Transverse colon (tissue), 4 donors: ENCODE data around the gene DIPK1B.

Experiments used
- CTCF ChIP-seq, 5 experiments: fragments of 200-600 bp in 3 of 5; fragments of 450-650 bp in 2 of 5; sonication (generic) in 3 of 5; IDR thresholded peaks; 1 replicate in 2 of 5; 2 replicates in 3 of 5; pipeline ENCODE4 v1.5.1; 2016 to 2017; ENCODE audit warnings: antibody characterized with exemption in 5 of 5, inconsistent platforms in 3 of 5, mild to moderate bottlenecking in 2 of 5, moderate library complexity in 1 of 5
- POLR2A ChIP-seq: fragments of 450-650 bp; IDR thresholded peaks from one replicate; pipeline ENCODE4 v1.6.1; 2016; ENCODE audit warnings: antibody characterized with exemption, mild to moderate bottlenecking, moderate library complexity
- POLR2AphosphoS5 ChIP-seq, 3 donors: sonication (generic); formaldehyde crosslinking; IDR thresholded peaks; one replicate each; pipeline ENCODE4 v1.6.1; 2016; ENCODE audit warnings: antibody characterized with exemption in 3 of 3

GRCh38 chr9:136739509-136739908 is 27.1 kb downstream of the DIPK1B start:
- no peak for TF ChIP-seq CTCF (IDR thresholded peaks at IDR 0.05)
- TF ChIP-seq POLR2AphosphoS5 (IDR thresholded peaks at IDR 0.05), result no peak
- no peak for TF ChIP-seq POLR2A
